Stimulated activated CD4-positive, alpha-beta T cell treated with anti-CD3 and anti-CD28 coated beads, Interleukin-15, amount 100 ng/mL, for 1 hour (primary cell): ENCODE measurements around the gene OR10W1.

Experiments used
- DNase-seq, 2 donors: peaks; one replicate each; pipeline ENCODE4 v3.0.0-alpha.2; 2020; ENCODE audit warnings: low read depth in 1 of 2, low spot score in 1 of 2

The OR10W1 gene, protein sequence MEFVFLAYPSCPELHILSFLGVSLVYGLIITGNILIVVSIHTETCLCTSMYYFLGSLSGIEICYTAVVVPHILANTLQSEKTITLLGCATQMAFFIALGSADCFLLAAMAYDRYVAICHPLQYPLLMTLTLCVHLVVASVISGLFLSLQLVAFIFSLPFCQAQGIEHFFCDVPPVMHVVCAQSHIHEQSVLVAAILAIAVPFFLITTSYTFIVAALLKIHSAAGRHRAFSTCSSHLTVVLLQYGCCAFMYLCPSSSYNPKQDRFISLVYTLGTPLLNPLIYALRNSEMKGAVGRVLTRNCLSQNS

DNA sequence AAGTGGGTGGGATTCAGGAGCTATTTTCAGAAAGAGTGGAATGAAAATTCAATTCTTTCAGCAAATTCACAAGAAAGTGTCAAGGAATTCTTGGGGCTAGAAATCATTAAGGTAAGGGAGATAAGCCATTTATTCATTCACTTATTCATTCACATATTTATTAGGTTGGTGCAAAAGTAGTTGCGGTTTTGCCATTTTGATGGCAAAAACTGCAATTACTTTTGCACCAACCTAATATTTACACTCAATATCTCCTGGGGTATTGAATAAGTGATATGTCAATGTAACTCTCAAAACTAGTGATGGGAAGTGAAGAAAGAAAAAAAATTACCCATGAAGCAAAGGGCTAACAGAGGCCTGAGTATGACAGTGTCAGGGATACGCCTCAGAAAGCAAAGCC, at the start of gene OR10W1:
OR10W1 (minus strand) TSS at position 119 of the 400 bp plus-strand sequence. CDS start 402 bp downstream, outside the sequence.
- no peak for DNase-seq

DNA sequence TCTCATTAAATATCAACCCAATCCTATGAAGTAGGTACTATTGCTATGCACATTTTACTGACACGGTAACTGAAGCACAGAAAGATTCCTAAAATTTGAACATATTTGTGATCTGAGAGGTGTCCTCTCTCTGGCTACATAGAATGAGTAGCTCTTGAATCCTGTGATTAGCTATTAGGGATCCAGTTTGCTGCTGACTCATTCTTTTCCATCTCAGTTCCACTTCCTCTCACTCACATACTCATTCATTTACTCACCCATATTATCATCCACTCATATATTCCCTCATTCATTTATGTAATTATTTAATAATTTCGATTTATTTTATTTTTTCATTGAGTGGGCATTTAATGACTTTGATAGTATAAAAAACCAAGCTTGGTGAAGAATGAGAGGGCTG, 48.1 kb upstream of the OR10W1 start:
- no peak for DNase-seq

DNA sequence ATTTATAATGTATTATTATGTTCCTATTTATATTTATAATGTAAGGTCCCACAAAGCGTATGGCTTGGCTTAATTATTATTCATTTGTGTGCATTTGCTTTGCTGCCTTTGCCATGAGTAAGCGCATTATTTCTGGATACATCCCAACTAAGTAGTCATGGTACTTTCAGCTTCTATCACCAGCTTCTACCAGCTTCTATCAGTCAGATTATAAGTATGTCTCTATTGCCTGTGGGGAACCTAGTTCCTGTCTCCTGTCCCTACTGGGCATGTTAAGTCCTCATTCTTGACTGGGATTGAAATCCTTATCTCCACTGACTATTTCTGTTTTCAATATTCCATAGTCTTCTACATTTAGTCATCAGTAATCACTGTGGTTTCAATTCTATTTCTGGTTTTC, 33.5 kb upstream of the OR10W1 start:
- DNase-seq: no peak

DNA sequence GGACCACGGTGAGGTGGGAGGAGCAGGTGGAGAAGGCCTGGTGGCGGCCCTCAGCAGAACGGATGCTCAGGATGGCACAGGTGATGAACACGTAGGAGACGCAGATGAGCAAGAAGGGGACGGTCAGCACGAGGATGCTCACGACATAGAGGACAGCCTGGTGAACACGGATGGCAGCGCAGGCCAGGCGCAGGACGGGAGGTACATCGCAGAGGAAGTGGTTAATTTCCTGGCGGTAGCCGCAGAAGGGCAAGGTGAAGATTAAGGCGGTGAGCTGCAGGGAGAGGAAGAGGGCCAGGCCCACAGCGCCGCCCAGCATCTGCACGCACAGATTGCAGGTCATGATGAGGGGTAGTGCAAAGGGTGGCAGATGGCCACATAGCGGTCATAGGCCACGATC, 24.0 kb upstream of the OR10W1 start:
- DNase-seq: no peak

DNA sequence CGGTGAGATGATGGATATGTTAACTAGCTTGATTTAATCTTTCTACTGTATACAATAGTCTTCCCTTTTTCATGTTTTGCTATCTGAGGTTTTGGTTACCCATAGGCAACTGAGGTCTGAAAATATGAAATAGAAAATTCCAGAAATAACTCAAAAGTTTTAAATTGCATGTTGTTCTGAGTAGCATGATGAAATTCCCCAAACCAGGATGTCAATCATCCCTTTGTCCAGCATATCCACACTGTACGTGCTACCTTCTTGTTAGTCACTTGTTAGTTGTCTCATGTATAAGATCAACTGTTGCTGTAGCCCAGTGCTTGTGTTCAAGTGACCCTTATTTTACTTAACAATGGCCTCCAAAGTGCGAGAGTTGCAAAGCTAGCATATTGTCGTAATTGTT, 21.2 kb upstream of the OR10W1 start:
- no peak for DNase-seq

DNA sequence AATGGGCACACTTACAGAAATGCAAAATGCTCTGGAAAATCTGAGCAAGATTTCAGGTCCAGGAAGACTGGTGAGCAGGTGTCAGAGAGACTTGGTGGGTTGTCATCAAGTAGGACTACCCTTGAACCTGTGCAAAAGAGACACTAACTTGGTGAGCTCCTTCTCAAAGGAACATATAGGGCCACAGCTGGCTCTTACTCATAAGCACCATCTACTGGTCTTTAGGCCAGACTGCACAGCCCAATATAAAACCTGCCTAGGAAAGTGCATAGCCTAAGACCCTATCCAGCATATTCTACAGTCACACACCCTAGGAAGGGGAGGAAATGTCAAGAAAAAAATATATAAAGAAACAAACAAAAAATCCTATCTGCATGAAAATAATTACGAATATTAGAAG, 18.2 kb upstream of the OR10W1 start:
- no peak for DNase-seq

DNA sequence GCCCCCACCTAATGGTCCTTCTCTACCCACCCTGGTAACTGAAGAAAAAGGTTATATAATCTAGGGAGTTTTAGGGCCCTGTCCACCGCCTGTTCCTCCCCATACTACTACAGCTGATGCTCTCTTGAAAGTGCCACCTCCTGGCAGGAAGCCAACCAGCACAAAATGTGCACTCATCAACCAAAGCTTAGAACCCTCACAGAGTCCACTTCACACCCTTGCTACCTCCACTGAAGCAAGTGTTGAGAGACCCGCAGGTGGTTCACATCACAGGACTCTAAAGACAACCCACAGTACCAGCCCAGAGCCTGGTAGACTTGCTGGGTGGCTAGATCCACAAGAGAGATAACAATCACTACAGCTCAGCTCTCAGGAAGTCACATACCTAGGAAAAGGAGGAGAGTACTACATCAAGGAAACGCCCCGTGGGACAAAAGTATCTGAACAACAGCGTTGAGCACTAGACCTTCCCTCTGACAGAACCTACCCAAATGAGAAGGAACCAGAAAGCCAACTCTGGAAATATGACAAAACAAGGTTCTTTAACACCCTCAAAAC, 17.5 kb upstream of the OR10W1 start:
- no peak for DNase-seq

DNA sequence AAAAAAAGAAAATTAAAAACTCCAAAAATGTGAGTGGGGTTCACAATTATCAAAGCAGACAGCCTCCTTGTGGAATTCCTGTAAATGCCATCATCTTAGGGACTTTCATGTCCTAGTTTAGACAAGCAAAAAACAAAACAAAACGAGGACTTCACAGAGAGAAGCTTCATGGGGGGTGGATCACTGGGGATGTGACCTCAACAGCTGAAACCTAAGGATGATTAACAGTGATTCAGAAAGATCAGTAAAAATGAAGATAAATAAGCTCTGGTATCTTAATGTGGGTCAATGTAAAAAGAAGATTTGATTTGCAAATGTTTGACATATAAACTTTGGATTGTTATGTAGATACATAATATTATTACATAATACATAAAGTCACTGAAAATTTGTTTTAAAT, 8.1 kb upstream of the OR10W1 start:
- no peak for DNase-seq

DNA sequence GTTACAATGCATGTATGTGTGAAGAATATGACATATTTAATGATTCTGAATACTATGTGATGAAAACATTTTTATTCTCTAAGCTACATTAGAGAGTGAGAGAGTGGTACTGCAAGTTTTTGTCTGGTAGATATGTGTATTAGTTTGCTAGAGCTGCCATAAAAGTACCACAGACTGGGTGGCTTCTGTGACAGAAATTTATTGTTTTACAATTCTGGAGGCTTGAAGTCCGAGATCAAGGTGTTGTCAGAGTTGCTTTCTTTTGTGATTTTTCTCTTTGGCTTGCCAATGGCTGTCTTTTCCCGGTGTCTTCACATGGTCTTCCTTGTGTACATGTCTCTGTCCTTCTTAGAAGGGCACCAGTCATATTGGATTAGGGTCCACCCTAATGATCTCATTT, 6.9 kb upstream of the OR10W1 start:
- DNase-seq: no peak

DNA sequence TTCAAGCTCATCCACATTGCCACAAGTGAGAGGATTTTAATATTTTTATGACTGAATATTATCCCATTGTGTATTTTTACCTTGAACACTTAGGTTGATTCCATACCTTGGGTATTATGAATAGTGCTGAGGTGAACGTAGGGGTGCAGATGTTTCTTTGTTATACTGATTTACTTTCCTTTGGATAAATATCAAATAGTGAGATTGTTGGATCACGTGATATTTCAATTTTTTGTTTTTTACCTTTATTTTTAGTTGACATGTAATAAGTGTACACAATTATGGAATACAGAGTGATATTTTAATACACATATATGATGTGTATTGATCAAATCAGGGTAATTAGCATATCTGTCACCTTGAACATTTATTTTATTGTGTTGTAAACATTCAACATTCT, 8.1 kb downstream of the OR10W1 start:
- DNase-seq: no peak

DNA sequence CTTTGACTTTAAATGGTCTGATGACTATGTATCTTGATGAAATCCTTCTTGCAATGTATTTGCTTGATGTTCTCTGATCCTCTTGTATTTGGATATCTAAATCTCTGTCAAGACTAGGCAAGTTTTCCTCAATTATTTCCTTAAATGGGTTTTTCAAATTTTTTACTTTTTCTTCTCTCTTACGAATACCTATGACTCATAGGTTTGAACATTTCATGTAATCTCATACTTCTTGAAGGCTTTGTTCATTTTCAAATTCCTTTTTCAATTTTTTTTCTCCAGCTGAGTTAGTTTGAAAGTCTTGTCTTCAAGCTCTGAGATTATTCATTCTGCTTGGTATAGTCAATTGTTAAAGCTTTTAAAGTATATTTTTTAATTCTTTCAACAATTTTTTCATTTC, 13.1 kb downstream of the OR10W1 start:
- no peak for DNase-seq

DNA sequence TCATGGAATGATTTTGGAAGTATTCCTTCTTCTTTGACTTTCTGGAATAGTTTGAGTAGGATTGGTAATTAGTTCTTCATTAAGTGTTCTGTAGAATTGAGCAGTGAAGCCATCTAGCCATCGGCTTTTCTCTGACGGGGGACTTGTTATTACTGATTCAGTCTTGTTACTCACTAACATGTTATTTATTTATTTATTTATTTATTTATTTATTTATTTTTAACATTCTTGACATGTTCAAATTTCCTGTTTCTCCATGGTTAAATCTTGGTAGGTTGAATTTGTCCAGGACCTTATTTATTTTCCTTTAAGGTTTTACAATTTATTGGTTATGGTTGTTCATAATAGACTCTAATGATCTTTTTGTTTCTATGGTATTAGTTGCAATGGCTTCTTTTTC, 24.1 kb downstream of the OR10W1 start:
- DNase-seq: no peak

DNA sequence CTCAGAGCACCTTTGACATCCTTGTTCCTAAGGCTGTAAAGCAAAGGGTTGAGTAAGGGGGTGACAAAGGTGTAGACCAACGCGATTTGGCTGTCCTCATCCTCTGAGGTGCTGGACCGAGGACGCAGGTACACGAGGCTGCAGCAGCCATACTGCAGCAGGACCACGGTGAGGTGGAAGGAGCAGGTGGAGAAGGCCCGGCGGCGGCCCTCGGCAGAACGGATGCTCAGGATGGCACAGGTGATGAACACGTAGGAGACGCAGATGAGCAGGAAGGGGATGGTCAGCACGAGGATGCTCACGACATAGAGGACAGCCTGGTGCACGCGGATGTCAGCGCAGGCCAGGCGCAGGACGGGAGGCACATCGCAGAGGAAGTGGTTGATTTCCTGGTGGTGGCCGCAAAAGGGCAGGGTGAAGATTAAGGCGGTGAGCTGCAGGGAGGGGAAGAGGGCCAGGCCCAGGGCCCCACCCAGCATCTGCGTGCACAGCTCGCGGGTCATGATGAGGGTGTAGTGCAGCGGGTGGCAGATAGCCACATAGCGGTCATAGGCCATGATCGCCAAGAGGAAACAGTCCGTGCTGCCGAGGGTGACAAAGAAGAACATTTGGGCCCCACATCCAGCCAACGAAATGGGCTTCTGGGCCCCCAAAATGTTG, 40.0 kb downstream of the OR10W1 start:
- DNase-seq: no peak

DNA sequence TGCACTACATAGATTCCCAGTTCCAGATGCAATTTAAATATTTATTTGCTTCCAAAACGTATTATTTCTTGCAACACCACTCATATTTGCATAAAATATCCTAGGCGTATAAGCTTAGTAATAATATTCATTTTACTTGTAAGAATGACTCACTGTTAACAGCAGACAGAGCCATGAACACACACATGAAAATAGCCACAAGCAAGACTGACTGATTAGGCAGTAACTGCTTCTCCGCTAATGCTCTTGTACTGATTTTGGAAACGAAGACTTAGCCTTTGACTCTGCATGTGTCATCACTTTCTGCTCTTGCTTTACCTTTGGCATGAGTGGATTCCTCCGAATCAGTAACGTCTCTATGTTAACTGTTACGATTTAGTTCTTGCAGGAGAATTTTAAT, 45.3 kb downstream of the OR10W1 start:
- no peak for DNase-seq
